ENCODE measurements around the gene SYN1.

SYN1 gene

GRCh38 chrX:47539860-47540259 lies 79.8 kb downstream of the SYN1 start:
- TF ChIP-seq CTCF (conservative IDR thresholded peaks at IDR 0.05; ENCODE audit: low read depth, low read length): no peak
- H3K4me3 ChIP-seq (ENCODE audit: low read length): no peak overlapping the region
- DNase-seq (ENCODE audit: low read depth): no peak

- TF ChIP-seq CTCF (conservative IDR thresholded peaks at IDR 0.05; ENCODE audit: low read depth, low read length): no peak
- no peak for DNase-seq (ENCODE audit: low read depth)
Observed at GRCh38 chrX:47530049-47530448, 89.6 kb downstream of the SYN1 start.

GRCh38 chrX:47529548-47529947 lies 90.1 kb downstream of the SYN1 start:
- DNase-seq (ENCODE audit: low read depth): no peak
- no peak for TF ChIP-seq CTCF (conservative IDR thresholded peaks at IDR 0.05; ENCODE audit: low read depth, low read length)

More at GRCh38 chrX:47530049-47530448, 89.6 kb downstream of the SYN1 start:
- no peak overlapping the region for H3K4me3 ChIP-seq (ENCODE audit: low read length)

GRCh38 chrX:47523713-47524166 lies 95.9 kb downstream of the SYN1 start:
- no peak for DNase-seq (ENCODE audit: low read depth)
- TF ChIP-seq CTCF (conservative IDR thresholded peaks at IDR 0.05; ENCODE audit: low read depth, low read length): no peak
- peak overlapping the region; percentile 52 for H3K4me3 ChIP-seq (ENCODE audit: low read length)

More at GRCh38 chrX:47529548-47529947, 90.1 kb downstream of the SYN1 start:
- H3K4me3 ChIP-seq (ENCODE audit: low read length): no peak overlapping the region

GRCh38 chrX:47523297-47523696 lies 96.4 kb downstream of the SYN1 start:
- DNase-seq (ENCODE audit: low read depth): no peak
- TF ChIP-seq CTCF (conservative IDR thresholded peaks at IDR 0.05; ENCODE audit: low read depth, low read length): peak; percentile 70

More at GRCh38 chrX:47523297-47523696, 96.4 kb downstream of the SYN1 start:
- H3K4me3 ChIP-seq (ENCODE audit: low read length): peak overlapping the region; percentile 52
